ENCODE data around the gene TRIM65.
"Not testable (repeated sequence)": the region's sequence is repeated elsewhere in the genome, so short reads cannot be mapped to it uniquely, and the experiment has no call there.

The TRIM65 gene

DNA sequence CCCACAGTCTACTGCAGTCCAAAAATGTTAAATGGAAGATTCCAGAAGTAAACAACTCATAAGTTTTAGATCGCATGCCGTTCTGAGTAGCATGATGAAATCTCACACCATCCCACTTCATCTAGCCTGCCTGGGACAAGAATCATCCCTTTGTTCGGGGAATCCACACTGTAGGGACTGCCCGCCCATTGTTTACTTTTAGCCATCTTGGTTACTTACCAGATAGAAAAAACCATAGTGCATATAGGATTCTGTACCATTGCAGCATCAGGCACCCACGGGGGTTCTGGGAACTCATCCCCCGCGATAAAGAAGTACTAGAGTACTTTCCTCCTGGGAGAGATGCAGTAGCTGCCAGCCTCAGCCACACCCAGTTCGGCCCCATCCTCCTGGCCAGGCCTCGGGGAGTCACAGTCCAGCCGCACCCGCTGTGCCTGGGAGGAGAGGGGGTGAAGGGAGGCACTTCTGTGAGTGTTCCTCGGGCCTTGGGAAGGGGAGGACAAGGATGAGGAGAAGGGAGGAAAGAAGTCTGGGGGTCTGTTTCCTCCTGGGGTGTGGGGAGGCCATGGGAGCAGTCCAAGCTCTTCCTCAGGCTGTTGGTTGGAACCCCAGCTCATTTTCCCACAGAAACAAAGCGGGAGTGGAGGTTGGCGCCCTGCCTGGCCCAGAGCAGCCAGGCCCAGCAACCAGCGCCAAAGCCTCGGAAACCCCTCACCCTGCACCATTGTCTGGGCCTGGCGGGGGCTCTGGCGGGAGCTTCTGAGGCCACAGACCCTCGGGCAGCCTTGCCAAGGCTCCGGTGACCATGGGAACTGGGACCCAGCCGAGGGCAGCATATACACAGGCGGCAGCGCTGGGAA, 27.2 kb downstream of the TRIM65 start:
- TF ChIP-seq Cebpa-rat (IDR thresholded peaks at IDR 0.05) = no peak
- peaks cover 28 to 49% (median 42%) of the 10 kb centered on the region in 10 experiments for H3K4me1 ChIP-seq
- H3K9me3 ChIP-seq (replicated peaks in 1 of 11) = no peaks in the 10 kb centered on the region
- peaks cover 0 to 8% (median 0%) of the 10 kb centered on the region in 11 experiments; a peak in 3 of 22 replicates for H3K36me3 ChIP-seq
- peak overlapping the region in 6 of 11 experiments; percentile 5 to 38 (median 13); a peak in 3 of 22 replicates for H3K4me2 ChIP-seq
- H3K4me3 ChIP-seq = no peak overlapping the region
- H3K27me3 ChIP-seq = no peaks in the 10 kb centered on the region
- H3K9ac ChIP-seq = 0 out of 22 replicates have a peak overlapping the region, but pooled peaks of 2 of the 11 experiments have one; percentile 15 to 18
- H3K27ac ChIP-seq = peak overlapping the region in 4 of 11 experiments; percentile 2 to 35 (median 10); a peak in 2 of 22 replicates
- no peaks in the 10 kb centered on the region for H4K20me1 ChIP-seq

DNA sequence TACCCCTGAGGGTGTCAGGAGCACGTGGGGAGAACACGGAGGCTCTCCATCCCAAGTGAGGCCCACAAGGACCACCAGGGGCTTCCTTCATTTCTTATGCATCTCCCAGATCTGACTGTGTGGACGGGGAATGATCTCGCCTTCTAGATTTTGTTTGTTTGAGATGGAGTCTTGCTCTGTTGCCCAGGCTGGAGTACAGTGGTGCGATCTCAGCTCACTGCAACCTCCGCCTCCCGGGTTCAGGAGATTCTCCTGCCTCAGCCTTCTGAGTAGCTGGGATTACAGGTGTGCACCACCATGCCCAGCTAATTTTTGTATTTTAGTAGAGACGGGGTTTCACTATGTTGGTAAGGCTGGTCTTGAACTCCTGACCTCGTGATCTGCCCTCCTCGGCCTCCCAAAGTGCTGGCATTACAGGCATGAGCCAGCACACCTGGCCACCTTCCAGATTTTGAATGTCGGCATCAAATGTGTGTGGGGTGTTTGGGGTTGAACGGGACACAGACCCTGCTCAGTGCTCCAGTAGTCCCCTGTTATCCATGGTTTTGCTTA, 27.9 kb downstream of the TRIM65 start:
- not testable (repeated sequence) for H3K27me3 ChIP-seq; H3K9me3 ChIP-seq (replicated peaks in 1 of 11); H3K4me2 ChIP-seq; H3K4me3 ChIP-seq; H4K20me1 ChIP-seq; H3K36me3 ChIP-seq; H3K9ac ChIP-seq; H3K27ac ChIP-seq
- peaks cover 33 to 52% (median 46%) of the 10 kb centered on the region in 10 experiments for H3K4me1 ChIP-seq

DNA sequence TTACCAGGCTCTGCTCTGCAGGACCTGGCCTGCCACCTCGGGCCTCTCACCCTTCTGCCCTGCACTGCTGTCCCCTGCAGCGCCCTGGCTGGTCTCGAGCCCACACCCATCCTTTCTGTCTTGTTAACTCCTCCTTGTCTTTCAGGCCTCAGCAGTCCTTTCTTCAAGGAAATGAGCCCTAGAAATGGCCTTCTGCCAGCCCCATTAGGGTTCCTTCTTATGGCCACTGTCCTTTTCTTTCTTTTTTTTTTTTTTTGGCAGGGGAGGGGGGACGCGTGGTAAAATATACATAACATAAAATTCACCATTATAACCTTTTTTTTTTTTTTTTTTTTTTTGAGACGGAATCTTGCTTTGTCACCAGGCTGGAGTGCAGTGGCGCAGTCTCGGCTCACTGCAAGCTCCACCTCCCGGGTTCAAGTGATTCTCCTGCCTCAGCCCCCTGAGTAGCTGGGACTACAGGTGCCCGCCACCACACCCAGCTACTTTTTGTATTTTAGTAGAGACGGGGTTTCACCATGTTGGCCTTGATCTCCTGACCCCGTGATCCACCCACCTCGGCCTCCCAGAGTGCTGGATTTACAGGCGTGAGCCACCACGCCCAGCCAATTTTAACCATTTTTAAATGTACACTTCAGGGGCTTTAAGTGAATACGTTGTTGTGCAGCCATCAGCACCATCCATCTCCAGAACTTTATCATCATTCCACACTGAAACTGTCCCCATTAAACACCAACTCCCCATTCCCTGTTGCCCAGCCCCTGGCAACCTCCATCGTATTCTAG, 31.2 kb downstream of the TRIM65 start:
- H3K4me3 ChIP-seq; H3K36me3 ChIP-seq; H3K27me3 ChIP-seq; H4K20me1 ChIP-seq; H3K9me3 ChIP-seq (replicated peaks in 1 of 11): not testable (repeated sequence)
- Histone ChIP-seq H3K4me2 (peak overlapping the region; percentile 17 to 90 (median 78); a peak in 21 of 22 replicates), H3K4me1 (peaks cover 31 to 54% (median 43%) of the 10 kb centered on the region in 10 experiments), H3K27ac (peak overlapping the region in 9 of 11 experiments; percentile 53 to 79 (median 70); a peak in 16 of 22 replicates), H3K9ac (peak overlapping the region in 6 of 11 experiments; percentile 20 to 60 (median 40); a peak in 12 of 22 replicates)

GRCh38 chr17:75864887-75865286, 31.9 kb downstream of the TRIM65 start:
- Histone ChIP-seq H3K4me1 (peaks cover 31 to 53% (median 45%) of the 10 kb centered on the region in 10 experiments), H3K9ac (peak overlapping the region in 9 of 11 experiments; percentile 20 to 62 (median 40); a peak in 14 of 22 replicates), H3K4me3 (0 out of 20 replicates have a peak overlapping the region, but pooled peaks of 1 of the 10 experiments have one; percentile 38), H3K4me2 (peak overlapping the region; percentile 52 to 90 (median 78)), H3K27ac (peak overlapping the region in 9 of 11 experiments; percentile 53 to 79 (median 70); a peak in 17 of 22 replicates)
- not testable (repeated sequence) for H3K36me3 ChIP-seq; H3K9me3 ChIP-seq (replicated peaks in 1 of 11); H4K20me1 ChIP-seq; H3K27me3 ChIP-seq

- Histone ChIP-seq H3K36me3 (no peaks in the 10 kb centered on the region), H3K4me2 (peak overlapping the region; percentile 52 to 90 (median 78)), H3K27me3 (no peaks in the 10 kb centered on the region), H3K27ac (peak overlapping the region; percentile 21 to 79 (median 70); a peak in 21 of 22 replicates), H3K9me3 (replicated peaks in 1 of 11) (no peaks in the 10 kb centered on the region), H3K9ac (peak overlapping the region; percentile 32 to 64 (median 45); a peak in 18 of 22 replicates), H3K4me1 (peaks cover 27 to 51% (median 45%) of the 10 kb centered on the region in 10 experiments), H4K20me1 (no peaks in the 10 kb centered on the region), H3K4me3 (peak overlapping the region in 2 of 10 experiments; percentile 15 to 38; a peak in 2 of 20 replicates)
- TF ChIP-seq Cebpa-rat (IDR thresholded peaks at IDR 0.05) = peak in 2 of 11 experiments; percentile 28 to 73; a peak in 2 of 22 replicates
Measured at GRCh38 chr17:75864448-75864871, 32.3 kb downstream of the TRIM65 start.

DNA sequence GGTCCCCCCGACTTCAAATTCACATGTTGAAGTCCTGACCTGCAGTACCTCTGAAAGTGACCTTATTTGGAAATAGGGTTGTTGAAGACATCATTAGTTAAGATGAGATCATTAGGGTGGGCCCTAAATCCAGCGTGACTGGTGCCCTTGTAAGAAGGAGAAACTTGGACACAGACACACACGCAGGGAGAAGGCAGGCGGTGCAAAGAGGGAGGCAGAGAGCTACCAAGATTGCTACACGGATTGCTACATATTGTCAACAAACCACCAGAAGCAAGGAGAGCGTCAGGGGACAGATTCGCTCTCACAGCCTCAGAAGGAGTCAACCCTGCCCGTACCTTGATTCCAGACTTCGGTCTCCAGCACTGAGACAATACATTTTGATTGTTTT, 34.8 kb downstream of the TRIM65 start:
- Histone ChIP-seq H3K4me1 (peaks cover 46 to 72% (median 65%) of the 10 kb centered on the region in 10 experiments), H4K20me1 (no peaks in the 10 kb centered on the region), H3K4me2 (no peak overlapping the region), H3K4me3 (no peak overlapping the region), H3K9ac (no peak overlapping the region), H3K27ac (peak overlapping the region in 1 of 11 experiments; percentile 29; a peak in 1 of 22 replicates), H3K36me3 (no peaks in the 10 kb centered on the region), H3K27me3 (no peaks in the 10 kb centered on the region), H3K9me3 (replicated peaks in 1 of 11) (no peaks in the 10 kb centered on the region)
- TF ChIP-seq Cebpa-rat (IDR thresholded peaks at IDR 0.05) = no peak

GRCh38 chr17:75859358-75859757, 37.4 kb downstream of the TRIM65 start:
- H3K4me3 ChIP-seq; H3K9me3 ChIP-seq (replicated peaks in 1 of 11); H3K36me3 ChIP-seq; H4K20me1 ChIP-seq; H3K27me3 ChIP-seq: not testable (repeated sequence)
- peaks cover 40 to 67% (median 61%) of the 10 kb centered on the region in 10 experiments for H3K4me1 ChIP-seq
- peak overlapping the region in 9 of 11 experiments; percentile 52 to 98 (median 68); a peak in 15 of 22 replicates for H3K4me2 ChIP-seq
- peak overlapping the region in 9 of 11 experiments; percentile 43 to 82 (median 76); a peak in 15 of 22 replicates for H3K27ac ChIP-seq
- H3K9ac ChIP-seq = peak overlapping the region in 6 of 11 experiments; percentile 40 to 68 (median 56); a peak in 6 of 22 replicates

DNA sequence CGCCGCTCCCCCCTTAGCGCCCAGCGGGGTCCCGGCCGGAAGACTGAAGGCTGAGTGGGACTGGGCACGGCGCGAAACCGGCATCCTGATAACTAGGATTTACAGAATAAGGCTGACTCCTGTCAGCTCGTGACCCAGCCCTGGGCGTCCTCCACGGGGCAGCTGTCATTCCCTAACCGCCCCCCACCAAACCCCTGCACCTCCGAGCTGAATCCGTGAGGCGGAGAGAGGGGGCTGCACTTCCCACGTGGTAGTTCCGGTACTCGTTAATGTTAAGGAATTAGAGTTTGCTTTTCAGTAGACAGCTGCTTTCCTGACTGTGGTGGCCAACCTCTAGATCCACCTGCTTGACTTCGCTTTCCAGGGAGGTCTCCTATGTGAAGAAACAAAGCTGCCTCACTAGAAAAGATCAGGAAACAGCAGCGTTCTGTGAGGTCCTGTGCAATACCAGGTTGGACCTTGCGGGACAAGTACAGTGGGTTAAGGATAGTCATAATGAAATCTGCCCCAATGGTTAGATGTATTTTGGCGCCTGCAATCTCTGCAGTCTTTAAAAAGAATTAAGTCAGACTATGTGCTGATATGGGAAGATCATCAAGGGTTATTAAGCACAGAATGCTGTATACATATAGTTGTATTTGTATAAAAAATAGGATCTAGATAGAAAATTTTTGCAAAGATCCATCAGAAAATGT, 40.5 kb downstream of the TRIM65 start:
- Histone ChIP-seq H3K27ac (peak overlapping the region; percentile 92 to 99 (median 98)), H3K4me1 (peaks cover 43 to 67% (median 51%) of the 10 kb centered on the region in 10 experiments), H3K9me3 (replicated peaks in 1 of 11) (no peaks in the 10 kb centered on the region), H3K4me3 (peak overlapping the region; percentile 78 to 96 (median 89)), H3K4me2 (peak overlapping the region; percentile 83 to 98 (median 96)), H3K9ac (peak overlapping the region; percentile 92 to 99 (median 98)), H3K36me3 (peaks cover 5 to 20% (median 9%) of the 10 kb centered on the region in 11 experiments), H4K20me1 (peaks cover 0 to 29% (median 5%) of the 10 kb centered on the region in 11 experiments; a peak in 8 of 22 replicates), H3K27me3 (no peaks in the 10 kb centered on the region)
- no peak for TF ChIP-seq Cebpa-rat (IDR thresholded peaks at IDR 0.05)

Data from BLaER1 treated with 17β-estradiol and CSF1 and Interleukin-3, amounts not matched to agents 10 nM and 100 nM (cell line).